NK-92 (cell line): ENCODE results near the gene ARHGAP26.

Source experiments
- DNase-seq: peaks from one replicate; lab custom pipeline; 2025; ENCODE audit not compliant: unreplicated experiment; lab: John Stamatoyannopoulos, UW

ARHGAP26 gene

DNA sequence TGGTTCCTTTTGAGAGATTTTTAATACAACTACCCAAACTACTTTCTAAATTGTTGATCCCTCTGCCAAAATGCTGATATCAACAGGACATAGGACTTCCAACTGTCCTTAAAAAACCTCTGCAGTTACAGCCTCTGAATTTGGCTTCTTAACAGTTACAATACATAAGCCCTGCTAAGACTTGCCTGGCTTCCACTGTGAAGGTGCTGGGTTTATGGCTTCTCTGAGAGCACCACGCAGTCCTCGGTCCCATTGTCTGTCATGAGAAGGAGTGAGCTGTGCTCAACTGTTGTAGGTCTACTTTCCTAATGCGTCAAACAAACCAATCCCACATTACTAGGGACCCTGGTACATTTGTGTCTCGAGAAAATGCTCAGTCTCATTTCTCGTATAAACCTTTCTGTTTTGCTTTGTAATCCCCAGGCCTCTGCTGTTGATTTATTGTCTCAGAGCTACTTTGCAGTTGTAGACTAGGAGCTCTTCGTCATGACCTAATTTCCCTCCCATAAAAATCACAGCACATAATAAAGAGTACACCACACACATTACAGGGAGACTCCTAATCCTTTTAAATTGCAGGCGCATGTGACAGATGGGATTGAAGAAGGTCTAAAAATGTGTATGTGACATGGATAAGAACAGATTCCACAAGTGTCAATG, 358.4 kb downstream of the ARHGAP26 start:
- no peak for DNase-seq

DNA sequence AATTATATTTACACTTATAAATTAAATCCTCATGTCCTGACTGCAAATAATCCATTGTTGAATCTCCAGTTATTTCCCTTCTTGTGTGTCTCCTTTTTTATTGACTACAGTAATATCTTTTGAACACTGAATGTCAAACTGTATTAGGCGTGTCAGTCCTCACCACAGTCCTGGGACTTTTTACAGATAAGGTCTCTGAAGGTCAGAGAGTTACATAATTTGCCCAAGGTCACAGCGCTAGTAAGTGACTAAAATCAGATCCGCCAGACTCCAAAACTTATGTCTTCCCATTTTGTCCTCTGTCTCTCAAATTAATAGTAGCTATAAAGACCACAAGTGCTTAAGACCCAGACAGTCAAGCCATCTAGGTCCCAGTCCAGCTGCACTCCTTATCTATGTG, 359.0 kb downstream of the ARHGAP26 start:
- DNase-seq = no peak

DNA sequence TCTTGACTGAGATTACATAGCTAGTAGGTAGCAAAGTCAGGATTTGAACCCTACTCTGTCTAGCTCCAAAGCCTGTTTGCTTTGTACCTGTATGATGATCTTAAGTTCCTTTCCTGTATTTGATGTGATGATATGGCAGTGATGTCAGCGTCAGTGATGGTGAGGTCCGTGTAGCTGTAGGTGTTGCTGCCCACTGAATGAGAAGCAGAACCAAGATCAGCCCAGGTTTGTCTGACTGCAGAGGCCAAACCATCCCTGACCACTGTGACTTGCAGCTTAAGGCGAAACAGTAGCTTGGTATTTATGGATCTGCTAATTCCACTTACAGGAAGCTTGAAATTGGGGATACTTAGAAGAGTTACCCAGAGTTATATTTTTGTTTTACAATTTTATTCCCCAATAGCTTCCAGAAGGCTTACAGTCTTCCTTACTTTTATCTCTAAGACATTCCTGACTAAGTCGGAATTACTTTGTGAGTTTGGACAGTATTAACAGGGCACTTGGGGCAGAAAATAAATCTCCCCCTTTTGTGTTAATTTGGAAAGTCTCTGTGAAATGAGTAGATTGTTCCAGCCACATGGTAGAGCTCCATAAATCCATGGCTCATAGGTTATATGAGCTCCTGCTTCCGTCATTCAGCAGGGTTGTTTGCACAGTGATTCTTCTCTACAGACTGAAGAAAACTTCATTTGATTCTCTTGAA, 359.9 kb downstream of the ARHGAP26 start:
- DNase-seq = no peak

DNA sequence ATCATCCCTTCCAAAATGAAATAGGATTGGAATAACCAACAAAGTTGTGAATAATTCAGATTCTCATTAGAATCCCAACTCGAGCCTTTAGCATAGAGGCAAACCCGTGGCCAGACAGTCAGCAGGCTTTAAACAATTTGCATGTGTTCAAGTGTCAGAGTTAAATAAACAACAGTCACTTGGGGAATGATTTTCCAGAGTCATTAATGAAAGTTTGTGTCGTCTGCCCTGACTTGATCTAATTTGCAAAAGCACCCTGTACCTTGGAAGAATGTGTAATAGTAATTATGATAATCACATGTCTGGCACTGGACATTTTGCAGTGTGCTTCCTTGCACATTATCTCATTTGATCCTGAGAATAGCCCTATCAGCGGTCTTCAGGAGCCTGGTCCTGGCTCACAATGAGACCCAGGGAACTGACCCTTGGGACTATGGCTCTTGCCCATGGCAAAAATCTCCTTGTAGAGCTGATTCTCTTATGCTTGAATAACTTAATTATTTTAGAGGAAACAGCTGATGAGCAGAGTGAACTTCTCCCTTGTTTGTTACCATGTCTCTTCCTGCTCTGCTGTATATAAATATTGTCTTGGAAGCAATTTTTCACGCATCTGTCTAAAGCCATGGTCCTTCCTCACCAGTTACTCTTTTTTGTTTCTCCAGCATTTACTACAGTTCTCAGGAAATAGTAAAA, 360.6 kb downstream of the ARHGAP26 start:
- no peak for DNase-seq

DNA sequence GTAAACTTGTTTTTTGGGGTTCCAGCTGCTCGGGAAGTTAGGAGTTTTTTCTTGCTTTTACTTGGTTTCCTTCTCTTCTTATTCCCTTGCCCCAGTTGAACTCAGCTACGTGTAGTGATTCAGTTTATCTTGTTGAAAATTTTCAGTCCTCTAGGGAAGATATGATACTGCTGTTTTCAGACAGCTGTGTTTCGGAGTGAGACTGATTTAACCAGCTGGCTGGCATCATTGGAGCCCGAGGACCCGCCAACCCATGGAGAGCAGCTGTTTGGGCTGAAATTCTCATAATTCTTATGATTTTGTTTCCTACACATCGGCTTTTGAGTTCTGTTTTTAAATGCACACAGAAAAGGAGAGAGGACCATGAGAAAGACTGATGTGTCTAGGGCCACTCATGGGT, 361.8 kb downstream of the ARHGAP26 start:
- DNase-seq = no peak

DNA sequence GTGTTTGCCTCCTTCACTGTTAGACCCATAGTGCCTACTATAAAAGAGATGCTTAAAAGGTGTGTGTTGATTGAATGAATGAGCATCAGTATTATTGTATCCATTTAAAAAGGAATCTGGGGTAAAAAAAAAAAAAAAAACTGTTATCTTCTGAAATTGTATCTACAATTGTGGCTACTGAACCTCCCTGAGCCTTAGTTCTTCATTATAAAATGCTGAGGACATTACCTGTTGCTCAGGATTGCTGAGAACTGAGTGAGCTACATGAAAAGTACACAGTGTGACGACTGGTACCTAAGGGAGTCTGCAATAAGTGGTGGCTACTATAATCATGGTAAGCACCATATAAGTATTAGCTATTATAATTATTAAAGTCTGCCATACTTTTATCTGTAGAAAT, 362.6 kb downstream of the ARHGAP26 start:
- no peak for DNase-seq

DNA sequence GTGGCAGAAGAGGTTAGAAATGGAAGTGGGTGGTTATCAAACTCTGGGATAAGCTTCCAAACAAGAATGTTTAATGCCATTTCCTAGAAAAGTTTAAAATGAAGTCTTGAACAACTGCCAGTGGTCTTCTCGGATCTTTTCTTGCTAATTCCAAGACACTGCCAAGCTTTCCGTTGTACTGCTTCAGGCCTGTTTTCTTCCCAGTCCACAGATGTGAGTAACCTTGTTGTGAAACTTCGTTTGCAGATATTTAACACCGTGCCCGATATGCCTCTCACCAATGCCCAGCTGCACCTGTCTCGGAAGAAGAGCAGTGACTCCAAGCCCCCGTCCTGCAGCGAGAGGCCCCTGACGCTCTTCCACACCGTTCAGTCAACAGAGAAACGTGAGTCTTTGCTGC, 363.5 kb downstream of the ARHGAP26 start:
- no peak for DNase-seq

DNA sequence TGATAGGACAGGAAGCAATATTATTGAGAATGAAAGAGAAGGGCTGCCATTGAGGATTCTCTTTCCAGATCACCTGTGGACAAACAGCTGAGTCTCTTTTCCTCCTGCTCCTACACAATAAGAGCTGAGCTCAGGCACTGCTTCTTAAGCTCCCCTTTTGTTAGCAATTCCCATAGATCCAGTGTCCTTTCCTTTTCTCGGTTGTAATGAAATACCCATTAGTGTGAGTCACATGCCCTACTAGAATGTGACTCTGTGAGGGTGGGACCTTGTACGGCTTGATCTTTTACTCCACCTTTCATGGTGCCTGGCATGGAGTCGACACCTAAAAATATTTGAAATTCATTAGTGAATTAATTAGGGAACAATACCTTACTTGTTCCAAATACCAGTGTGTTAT, 364.1 kb downstream of the ARHGAP26 start:
- no peak for DNase-seq

DNA sequence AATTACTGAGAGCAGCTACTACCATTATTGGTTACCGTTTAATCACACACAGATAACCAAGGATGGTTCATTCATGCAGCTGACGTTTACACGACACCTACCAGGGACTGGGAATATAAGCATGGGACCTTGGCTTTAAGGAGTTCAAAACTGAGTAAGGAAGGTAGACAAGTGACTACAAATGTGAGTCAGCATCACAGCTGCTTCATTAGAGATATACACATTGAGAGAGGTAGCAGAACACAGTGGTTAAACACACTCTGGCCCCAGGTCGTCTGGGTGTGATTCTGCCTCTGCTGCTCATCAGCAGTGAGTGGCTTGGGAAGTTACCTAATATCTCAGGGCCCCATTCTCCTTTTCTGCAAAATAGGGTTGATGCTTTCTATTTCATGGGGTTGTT, 364.7 kb downstream of the ARHGAP26 start:
- DNase-seq = no peak

DNA sequence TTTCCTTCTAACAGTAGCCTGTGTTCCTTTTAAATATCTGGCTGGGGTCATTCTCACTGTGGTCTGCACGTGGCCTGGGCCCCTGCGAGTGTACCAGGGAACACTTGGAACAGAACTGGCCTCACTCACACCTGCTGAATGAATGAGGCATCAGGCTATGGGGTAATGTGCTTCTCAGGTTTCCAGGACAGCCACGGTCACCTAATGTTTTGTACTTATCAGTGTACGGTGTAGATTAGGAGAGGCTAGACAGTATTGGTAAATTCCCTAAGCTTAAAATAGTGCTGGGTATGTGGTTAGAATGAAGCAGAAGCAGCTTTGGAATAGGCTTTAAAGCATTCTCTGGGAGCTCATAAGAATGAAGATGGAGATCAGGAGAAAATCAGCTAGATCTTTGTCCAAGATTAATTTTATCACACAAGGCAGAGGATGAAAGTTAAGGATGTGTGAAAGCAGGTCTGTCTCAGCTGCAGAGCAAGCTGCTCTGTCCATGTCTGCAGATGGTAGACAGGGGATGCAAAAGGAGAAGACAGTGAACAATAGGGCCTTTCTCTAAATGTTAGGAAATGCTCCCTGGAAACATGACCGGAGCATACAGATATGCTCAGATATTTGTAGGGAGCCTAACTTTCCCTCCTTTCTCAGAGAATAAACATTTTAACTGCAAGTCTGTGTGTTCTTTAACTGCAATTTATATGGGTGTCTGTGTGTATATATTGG, 365.8 kb downstream of the ARHGAP26 start:
- DNase-seq = no peak

DNA sequence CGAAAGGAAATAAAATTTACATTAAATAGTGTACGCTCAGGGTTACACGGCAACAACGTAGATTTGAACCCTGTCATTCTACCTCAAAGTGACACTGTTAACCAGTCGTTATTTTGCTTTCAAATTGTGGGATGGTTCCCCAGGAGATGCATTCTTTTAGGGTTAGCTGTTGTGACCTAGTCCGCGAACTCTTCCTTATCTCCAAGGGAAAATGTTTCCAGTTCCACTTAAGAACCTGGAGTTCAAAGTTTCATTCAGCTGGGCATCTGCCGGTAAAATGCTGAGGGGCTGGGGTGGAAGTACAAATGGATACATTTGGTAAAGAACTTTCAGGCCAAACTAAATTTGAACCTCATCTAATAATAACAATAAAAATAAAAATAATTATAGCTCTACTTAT, 368.7 kb downstream of the ARHGAP26 start:
- no peak for DNase-seq

DNA sequence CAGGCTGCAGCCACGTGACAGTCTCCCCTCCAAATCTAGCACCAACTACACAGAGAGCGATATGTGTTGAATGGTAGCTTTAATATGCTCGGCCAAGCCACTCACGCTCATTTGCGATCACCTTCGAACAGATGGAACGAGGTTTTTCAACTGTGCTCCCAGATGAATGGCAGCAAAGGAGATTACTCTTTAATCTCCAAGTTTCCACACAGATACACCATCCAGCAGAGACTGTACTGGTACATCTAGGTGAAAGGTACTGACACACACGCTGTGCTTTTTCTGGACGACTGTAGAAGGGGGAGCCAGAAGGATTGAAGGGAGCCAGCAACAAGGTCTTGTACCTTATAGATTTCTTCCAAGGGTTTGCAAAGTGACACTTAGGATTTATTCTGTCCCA, 369.4 kb downstream of the ARHGAP26 start:
- no peak for DNase-seq

DNA sequence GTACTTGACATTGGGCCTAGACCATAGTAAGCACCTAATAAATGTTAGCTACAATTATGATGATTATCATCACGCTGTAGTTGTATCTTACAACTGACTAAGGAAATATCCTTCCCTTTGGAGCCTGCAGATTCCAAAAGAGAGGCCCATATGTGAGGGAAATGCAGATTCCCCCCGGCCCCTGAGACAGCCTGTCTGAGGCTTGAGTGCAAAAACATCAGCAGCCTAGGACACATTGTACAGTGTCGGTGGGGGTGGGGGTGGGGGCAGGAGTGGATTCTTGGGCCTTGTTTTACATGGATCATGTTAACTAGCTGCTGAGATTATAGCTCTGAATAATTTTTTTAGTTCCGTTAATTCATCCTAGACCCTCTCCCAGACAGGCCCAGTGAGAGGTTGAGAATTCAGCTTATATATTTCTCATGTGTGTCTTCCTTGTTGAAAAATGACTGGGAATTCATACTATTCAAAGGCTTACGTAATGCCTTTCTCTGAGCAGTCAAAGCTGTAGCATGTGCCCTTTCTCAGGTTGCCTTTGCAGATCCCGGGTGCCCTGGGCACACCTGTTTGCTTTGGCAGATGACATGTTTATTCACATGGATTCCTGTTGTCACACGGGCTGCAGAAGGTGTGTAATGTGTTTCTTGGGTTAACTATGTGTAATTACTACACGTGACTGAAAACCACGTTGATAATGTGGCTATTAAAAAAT, 370.5 kb downstream of the ARHGAP26 start:
- DNase-seq = no peak

DNA sequence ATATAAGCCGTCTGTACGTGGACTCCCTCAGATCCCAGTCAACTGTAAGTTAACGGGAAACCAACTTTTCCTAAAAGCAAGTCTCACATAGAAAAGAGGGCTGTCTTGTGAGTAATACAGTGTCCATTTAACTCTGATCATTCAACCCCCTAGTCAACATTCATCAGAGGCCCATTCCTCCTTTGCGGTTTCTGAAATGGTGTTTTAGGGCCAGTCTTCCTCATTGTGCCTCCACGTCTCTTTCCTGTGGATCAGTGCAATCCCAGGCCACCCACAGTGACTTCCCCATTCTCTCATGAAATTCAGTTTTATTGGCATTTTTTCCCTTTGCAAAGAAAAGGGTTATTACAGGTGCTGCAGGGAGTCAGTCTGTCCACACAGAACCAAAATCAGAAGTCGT, 371.5 kb downstream of the ARHGAP26 start:
- DNase-seq = no peak

DNA sequence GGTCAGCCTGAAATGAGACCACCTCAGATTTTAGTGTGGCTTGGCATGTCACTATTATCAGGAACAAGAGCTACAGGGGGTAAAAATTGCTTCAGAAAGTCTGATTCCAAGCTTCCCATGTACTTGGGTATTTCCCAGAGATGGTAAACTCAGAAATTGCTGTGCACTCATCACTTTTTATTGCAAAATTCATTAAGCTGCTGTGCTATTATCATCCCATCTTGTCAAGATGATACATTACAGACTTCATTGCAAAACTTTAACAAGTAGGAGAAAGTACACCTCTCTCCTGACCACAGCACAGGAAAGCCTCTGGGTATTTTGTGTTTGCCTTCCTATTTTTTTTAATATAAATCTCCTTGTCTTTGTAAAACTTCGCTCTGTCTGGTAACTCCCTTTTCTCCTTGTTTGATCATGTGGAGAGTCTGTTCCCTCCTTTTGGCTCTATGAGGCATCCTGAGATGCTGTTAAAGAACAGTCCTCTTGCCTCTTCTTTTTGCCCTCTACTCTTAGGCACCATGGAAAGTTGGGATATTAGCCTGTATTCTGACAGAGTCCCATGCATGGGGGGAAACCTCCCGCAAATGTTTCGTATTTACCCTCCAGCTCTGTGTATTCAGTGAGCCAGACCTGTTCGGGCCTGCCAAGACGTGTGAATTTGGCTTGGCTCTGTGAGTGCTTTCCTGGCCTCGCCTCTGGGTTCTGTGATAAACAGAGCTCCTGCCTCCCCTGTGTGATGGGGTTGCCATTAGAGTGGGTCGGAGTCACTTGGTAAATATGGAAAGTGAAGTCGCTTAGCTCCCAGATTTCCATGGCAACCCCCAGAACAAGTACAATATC, 372.6 kb downstream of the ARHGAP26 start:
- no peak for DNase-seq

DNA sequence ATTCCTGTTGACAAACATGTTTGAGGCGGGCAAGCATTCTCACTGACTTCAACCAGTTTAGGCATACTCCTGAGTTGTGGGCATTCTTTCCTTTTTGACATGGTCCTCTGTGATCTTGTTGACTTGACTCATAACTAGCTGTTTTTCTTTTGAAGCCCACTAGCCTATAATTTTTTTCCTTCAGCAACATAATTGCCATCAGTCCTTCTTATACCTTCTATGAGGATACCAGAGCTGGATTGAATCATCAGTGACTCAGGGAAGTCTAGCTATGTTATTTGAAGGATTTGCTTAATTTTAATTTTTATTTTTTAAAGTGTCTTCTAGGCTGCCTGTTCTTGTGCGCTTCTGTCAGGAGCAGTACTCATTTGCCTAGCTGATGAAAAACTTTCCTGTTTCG, 373.8 kb downstream of the ARHGAP26 start:
- DNase-seq = no peak

DNA sequence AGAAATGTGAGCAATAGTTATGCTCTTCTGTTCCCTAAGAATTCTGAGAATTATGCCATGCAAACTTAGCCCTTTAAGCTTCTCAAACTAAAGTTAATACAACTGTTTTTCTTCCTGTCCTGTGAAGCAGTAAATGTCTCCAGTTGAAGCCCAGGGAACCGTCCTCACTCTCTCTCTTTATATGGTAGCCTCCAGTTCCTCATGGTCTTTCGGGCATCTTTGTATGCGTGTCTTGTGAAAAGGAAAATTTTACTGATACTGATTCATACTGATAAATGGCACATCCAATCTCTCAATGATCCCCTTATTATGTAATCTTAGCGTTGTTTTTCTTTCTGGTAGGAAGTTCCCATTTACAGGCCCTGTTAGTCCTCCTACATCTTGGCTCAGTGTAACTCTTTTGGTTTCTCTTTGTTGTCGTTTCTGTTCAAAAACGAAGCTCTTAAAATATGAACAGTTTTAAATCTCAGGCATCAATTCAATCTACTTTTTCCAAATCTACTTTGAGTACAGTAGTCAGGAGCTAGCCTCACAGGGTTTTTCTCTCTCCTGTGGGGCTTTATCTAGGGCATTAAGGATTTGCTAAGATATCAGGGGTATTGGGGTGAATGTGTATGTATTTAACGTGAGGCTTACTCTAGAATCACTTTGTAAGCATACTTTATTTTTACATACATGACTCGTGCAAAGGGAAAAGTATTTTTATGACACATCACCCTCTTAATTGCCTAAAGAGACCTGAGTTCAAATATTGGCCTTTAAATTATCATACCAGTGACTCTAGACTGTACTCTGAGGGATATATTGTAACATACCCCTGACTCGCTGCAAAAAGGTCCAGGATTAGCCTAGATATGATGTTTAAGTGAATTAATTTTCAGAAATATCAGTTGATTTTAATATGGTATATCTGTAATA, 375.3 kb downstream of the ARHGAP26 start:
- DNase-seq = no peak

DNA sequence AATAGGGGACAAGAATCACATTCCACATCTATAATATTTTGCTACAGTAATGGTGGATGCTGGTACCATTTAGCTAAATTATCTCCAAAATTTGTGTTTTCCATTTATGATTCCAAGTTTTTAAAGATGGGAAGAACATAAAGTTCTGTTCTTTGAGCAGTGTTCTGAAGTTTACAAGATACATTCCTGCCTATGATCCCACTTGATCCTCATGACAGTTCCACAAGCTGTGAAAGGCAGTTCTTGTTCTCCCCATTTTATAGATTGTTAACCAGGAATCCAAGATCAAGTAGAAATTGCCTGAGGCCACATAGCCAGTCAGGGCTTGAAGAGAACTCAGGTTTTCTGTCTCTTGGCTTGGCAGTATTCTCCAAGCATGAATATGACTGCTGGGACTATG, 376.0 kb downstream of the ARHGAP26 start:
- DNase-seq = no peak

DNA sequence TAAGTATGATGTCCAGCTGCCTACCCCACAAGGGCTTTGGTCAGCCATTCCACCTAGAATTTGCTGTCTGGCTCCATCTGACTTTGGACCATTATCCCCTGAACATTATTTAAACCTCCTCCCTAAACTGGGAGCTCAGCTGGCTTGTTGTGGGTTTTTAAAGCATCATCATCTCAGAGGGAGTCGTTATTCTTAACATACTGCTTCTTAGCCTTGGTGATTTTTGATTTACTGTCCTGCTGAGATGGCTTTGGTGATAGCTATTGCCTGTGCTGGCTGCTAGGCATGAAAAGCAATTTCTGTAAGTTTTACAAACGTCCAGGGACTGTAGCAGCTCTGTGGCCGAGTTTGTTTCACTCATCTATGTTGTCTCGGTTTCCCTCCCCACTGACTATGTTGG, 377.2 kb downstream of the ARHGAP26 start:
- no peak for DNase-seq
